Pancreas (tissue), 10 donors: Measurements from ENCODE around the gene MGST1. TPM values are rescaled to one million over a fixed set of nuclear protein-coding genes. Genes with fewer than 3 reads are reported as not detected.

Experiments
- ATAC-seq, 4 donors: fragments of 200-7000 bp; cut with Tn5 transposase; one replicate each; pipeline versions ENCODE4 v1.8.0 to v1.9.1; 2020; ENCODE audit warnings: mild to moderate bottlenecking in 4 of 4, moderate library complexity in 4 of 4
- DNase-seq, 6 donors: peaks; one replicate each; pipeline ENCODE4 v3.0.0-alpha.2; 2020
- FAIRE-seq: peaks from 2 replicates; lab custom pipeline; 2012; peaks lifted over from hg19 to GRCh38; lab: Jason Lieb, UNC
- H3K27ac ChIP-seq, 4 donors: fragments of 200-600 bp; sonication (generic); 1 replicate in 3 of 4; 2 replicates in 1 of 4; pipeline versions ENCODE4 v1.5.0 to v1.8.0; 2020
- H3K27me3 ChIP-seq, 4 donors: fragments of 200-600 bp; one replicate each; pipeline ENCODE4 v1.8.0; 2021
- H3K36me3 ChIP-seq, 3 donors: fragments of 200-600 bp; sonication (generic) in 1 of 3; one replicate each; pipeline versions ENCODE4 v1.5.0 to v1.8.0; 2020 to 2021
- H3K4me1 ChIP-seq, 3 donors: fragments of 200-600 bp; one replicate each; pipeline ENCODE4 v1.8.0; 2021
- H3K4me3 ChIP-seq, 4 donors: fragments of 200-600 bp; sonication (generic) in 2 of 4; one replicate each; pipeline versions ENCODE4 v1.5.0 to v1.8.0; 2020 to 2021
- H3K9me3 ChIP-seq, 4 donors: fragments of 200-600 bp; one replicate each; pipeline ENCODE4 v1.8.0; 2021
- CTCF ChIP-seq, 4 donors: fragments of 200-600 bp; sonication (generic) in 3 of 4; IDR thresholded peaks; one replicate each; pipeline versions ENCODE4 v1.5.0 to v1.8.0; 2021; ENCODE audit warnings: antibody characterized with exemption in 4 of 4
- WGBS, 2 donors: extraction: QIAGEN DNeasy Blood & Tissue Kit; methylation state at CpG; one replicate each; pipeline ENCODE4 v1.1.7; 2013; 5-methylcytosine and 5-hydroxymethylcytosine counted together
- intact Hi-C, 3 donors: fragments of 100-400 bp; cut with DNase I; formaldehyde crosslinking; loops; one replicate each; pipeline versions ENCODE4 v1.11.1 to v1.14.2; 2022
- polyA plus RNA-seq, 2 donors: library from polyadenylated mRNA; stranded (reverse); fragments of 200-250 nt; gene quantifications; one replicate each; pipeline ENCODE4 v1.2.3, GENCODE V29; 2013
- total RNA-seq, 6 donors: library from RNA; stranded (reverse); fragmentation: NEBNext Ultra II Directional in 4 of 6; extraction: Animal tissue kit (Norgen Biotek cat#: 25700) in 4 of 6; gene quantifications; one replicate each; pipeline versions ENCODE4 v1.2.1 to v1.2.4, GENCODE V29; 2021 to 2023
- donor health status: healthy with polysubstance abuse.
- donor health status: DM: no; HTN: no; CAD: no; lungs with moderate emphysema.
- donor health status: DM: no; HTN: no; CAD: no.
- donor health status: control.
- donor health status: control.
- donor health status: Bipolar disorder and iron deficiency.
- donor health status: DM: yes; HTN: yes; CAD: no.
- donor health status: DM: no; HTN: no; CAD: no.
- donor health status: DM: no; HTN: no; CAD: no.
- donor health status: DM: yes; HTN: yes; CAD: no.

The MGST1 gene
- total and polyA plus RNA-seq, 8 donors = 26.8 to 69.4 (median 53.4) TPM

GRCh38 chr12:16307856-16308475 lies 39.5 kb upstream of the MGST1 start:
- H3K9me3 ChIP-seq = no peaks in the 10 kb centered on the region
- TF ChIP-seq CTCF (IDR thresholded peaks at IDR 0.05) = no peak
- no peaks in the 10 kb centered on the region for H3K4me1 ChIP-seq
- no peaks in the 10 kb centered on the region for H3K36me3 ChIP-seq
- intact Hi-C loops = no loop called here
- H3K4me3 ChIP-seq = no peak overlapping the region
- FAIRE-seq (no peak), ATAC-seq (no peak), DNase-seq (no peak)
- no peak overlapping the region for H3K27ac ChIP-seq
- 74 to 86% methylated on average over 3 of the region's 3 CpGs for WGBS, 2 donors
- H3K27me3 ChIP-seq = no peaks in the 10 kb centered on the region

- Histone ChIP-seq H3K9me3 (no peaks in the 10 kb centered on the region), H3K4me1 (no peaks in the 10 kb centered on the region), H3K27ac (no peak overlapping the region), H3K4me3 (no peak overlapping the region), H3K36me3 (no peaks in the 10 kb centered on the region), H3K27me3 (no peaks in the 10 kb centered on the region)
- ATAC-seq = no peak
- intact Hi-C loops = no loop called here
- FAIRE-seq = no peak
- WGBS, 2 donors = 59 to 64% methylated on average over 1 of the region's 1 CpG
- no peak for DNase-seq
- no peak for TF ChIP-seq CTCF (IDR thresholded peaks at IDR 0.05)
Observed at GRCh38 chr12:16310934-16311333, 36.5 kb upstream of the MGST1 start.

- FAIRE-seq = no peak
- Histone ChIP-seq H3K9me3 (no peaks in the 10 kb centered on the region), H3K36me3 (no peaks in the 10 kb centered on the region), H3K27me3 (no peaks in the 10 kb centered on the region), H3K27ac (no peak overlapping the region), H3K4me1 (no peaks in the 10 kb centered on the region), H3K4me3 (no peak overlapping the region)
- intact Hi-C loops = no loop called here
- WGBS, 2 donors = 94 to 97% methylated on average over 1 of the region's 1 CpG
- ATAC-seq = no peak
- DNase-seq = no peak
- TF ChIP-seq CTCF (IDR thresholded peaks at IDR 0.05) = no peak
Observed at GRCh38 chr12:16323010-16323409, 24.4 kb upstream of the MGST1 start.

- Histone ChIP-seq H3K4me1 (no peaks in the 10 kb centered on the region), H3K9me3 (no peaks in the 10 kb centered on the region), H3K27ac (no peak overlapping the region), H3K4me3 (no peak overlapping the region), H3K36me3 (no peaks in the 10 kb centered on the region), H3K27me3 (no peaks in the 10 kb centered on the region)
- intact Hi-C loops = no loop called here
- ATAC-seq = no peak
- no peak for FAIRE-seq
- no peak for TF ChIP-seq CTCF (IDR thresholded peaks at IDR 0.05)
- WGBS, 2 donors = 73 to 82% methylated on average over 2 of the region's 2 CpGs
- DNase-seq = no peak
Observed at GRCh38 chr12:16323638-16324037, 23.8 kb upstream of the MGST1 start.

GRCh38 chr12:16324272-16324671 lies 23.2 kb upstream of the MGST1 start:
- no peak for DNase-seq
- FAIRE-seq = no peak
- no peak for TF ChIP-seq CTCF (IDR thresholded peaks at IDR 0.05)
- no peak overlapping the region for H3K4me3 ChIP-seq
- H3K27me3 ChIP-seq = no peaks in the 10 kb centered on the region
- 46 to 51% methylated on average over 5 of the region's 5 CpGs for WGBS, 2 donors
- H3K27ac ChIP-seq = no peak overlapping the region
- no peaks in the 10 kb centered on the region for H3K4me1 ChIP-seq
- ATAC-seq = no peak
- no peaks in the 10 kb centered on the region for H3K9me3 ChIP-seq
- no peaks in the 10 kb centered on the region for H3K36me3 ChIP-seq
- intact Hi-C loops = no loop called here
